SK-N-SH treated with all-trans-retinoic acid at 6 μM for 48 hours (cell line): Measurements from ENCODE around the gene SMO.

Source experiments
- ATAC-seq: fragments of 200-7000 bp; cut with Tn5 transposase; 3 replicates; pipeline ENCODE4 v1.9.1; 2020; ENCODE audit warnings: mild to moderate bottlenecking, moderate library complexity
- ARNTL ChIP-seq: fragments of 450-650 bp; formaldehyde crosslinking; IDR thresholded peaks from 2 replicates; pipeline ENCODE4 v1.5.0; 2020; ENCODE audit warnings: low read depth, mild to moderate bottlenecking, moderate library complexity, borderline replicate concordance
- BACH2 ChIP-seq: fragments of 250-450 bp; sonication (Bioruptor Pico); IDR thresholded peaks from 2 replicates; pipeline ENCODE4 v1.9.0; 2021; ENCODE audit warnings: mild to moderate bottlenecking, borderline replicate concordance
- CSDC2 ChIP-seq: fragments of 250-450 bp; sonication (Bioruptor Pico); IDR thresholded peaks from 2 replicates; pipeline ENCODE4 v1.5.0; 2020; ENCODE audit warnings: mild to moderate bottlenecking, moderate library complexity
- ESRRG ChIP-seq: fragments of 250-450 bp; sonication (Bioruptor Pico); IDR thresholded peaks from 2 replicates; pipeline ENCODE4 v1.6.1; 2021; ENCODE audit warnings: mild to moderate bottlenecking
- GLIS3 ChIP-seq: fragments of 250-450 bp; sonication (Bioruptor Pico); IDR thresholded peaks from 2 replicates; pipeline ENCODE4 v1.5.0; 2020; ENCODE audit warnings: mild to moderate bottlenecking, moderate library complexity
- ISL1 ChIP-seq: fragments of 250-450 bp; sonication (Bioruptor Pico); IDR thresholded peaks from 2 replicates; pipeline ENCODE4 v2.1.2; 2022; ENCODE audit warnings: mild to moderate bottlenecking, moderate library complexity
- OSR1 ChIP-seq: fragments of 250-450 bp; sonication (Bioruptor Pico); IDR thresholded peaks from 2 replicates; pipeline ENCODE4 v1.8.0; 2022; ENCODE audit warnings: moderate library complexity, mild to moderate bottlenecking, inconsistent platforms
- PPARA ChIP-seq: fragments of 250-450 bp; sonication (Bioruptor Pico); IDR thresholded peaks from 2 replicates; pipeline ENCODE4 v1.5.0; 2020; ENCODE audit warnings: mild to moderate bottlenecking, borderline replicate concordance
- RARB ChIP-seq: fragments of 250-450 bp; sonication (Bioruptor Pico); IDR thresholded peaks from 2 replicates; pipeline ENCODE4 v1.8.0; 2021; ENCODE audit warnings: mild to moderate bottlenecking, moderate library complexity
- SNAI2 ChIP-seq: fragments of 250-450 bp; sonication (Bioruptor Pico); IDR thresholded peaks from 2 replicates; pipeline ENCODE4 v1.5.0; 2020; ENCODE audit warnings: mild to moderate bottlenecking, moderate library complexity
- TCF4 ChIP-seq: fragments of 250-450 bp; sonication (Bioruptor Pico); IDR thresholded peaks from 2 replicates; pipeline ENCODE4 v1.8.0; 2021; ENCODE audit warnings: mild to moderate bottlenecking, moderate library complexity, borderline replicate concordance
- TOX ChIP-seq: fragments of 250-450 bp; sonication (Bioruptor Pico); IDR thresholded peaks from 2 replicates; pipeline ENCODE4 v1.8.0; 2021; ENCODE audit warnings: mild to moderate bottlenecking, moderate library complexity, borderline replicate concordance
- ZFP3 ChIP-seq: fragments of 250-450 bp; sonication (Bioruptor Pico); IDR thresholded peaks from 2 replicates; pipeline ENCODE4 v1.5.0; 2020; ENCODE audit warnings: mild to moderate bottlenecking, moderate library complexity
- ZNF565 ChIP-seq: fragments of 450-650 bp; formaldehyde crosslinking; conservative IDR thresholded peaks from 2 replicates; pipeline ENCODE4 v1.5.0; 2020; ENCODE audit warnings: low read depth, mild to moderate bottlenecking, moderate library complexity
- ZNF70 ChIP-seq: fragments of 450-650 bp; formaldehyde crosslinking; IDR thresholded peaks from 2 replicates; pipeline ENCODE4 v1.5.0; 2020; ENCODE audit warnings: mild to moderate bottlenecking, moderate library complexity
- ZNF8 ChIP-seq: fragments of 450-650 bp; formaldehyde crosslinking; IDR thresholded peaks from 2 replicates; pipeline ENCODE4 v1.5.0; 2020; ENCODE audit warnings: mild to moderate bottlenecking, moderate library complexity
- TF ChIP-seq, protein P1 (sequence below): fragments of 250-450 bp; sonication (Bioruptor Pico); IDR thresholded peaks from 2 replicates; pipeline ENCODE4 v1.5.0; 2020; ENCODE audit warnings: mild to moderate bottlenecking, moderate library complexity
- TF ChIP-seq, protein P2 (sequence below): fragments of 250-450 bp; sonication (Bioruptor Pico); IDR thresholded peaks from 2 replicates; pipeline ENCODE4 v1.5.1; 2021; ENCODE audit warnings: mild to moderate bottlenecking, moderate library complexity
- TF ChIP-seq, protein P3 (sequence below): fragments of 250-450 bp; sonication (Bioruptor Pico); IDR thresholded peaks from 2 replicates; pipeline ENCODE4 v1.5.1; 2020; ENCODE audit warnings: low read depth, mild to moderate bottlenecking, moderate library complexity
- TF ChIP-seq, protein P4 (sequence below): fragments of 250-450 bp; sonication (Bioruptor Pico); IDR thresholded peaks from 2 replicates; pipeline ENCODE4 v1.8.0; 2020; ENCODE audit warnings: mild to moderate bottlenecking, moderate library complexity, borderline replicate concordance
- TF ChIP-seq, protein P5 (sequence below): fragments of 250-450 bp; sonication (Bioruptor Pico); IDR thresholded peaks from 2 replicates; pipeline ENCODE4 v1.8.0; 2021; ENCODE audit warnings: low read depth, mild to moderate bottlenecking, moderate library complexity, borderline replicate concordance

Gene SMO

DNA sequence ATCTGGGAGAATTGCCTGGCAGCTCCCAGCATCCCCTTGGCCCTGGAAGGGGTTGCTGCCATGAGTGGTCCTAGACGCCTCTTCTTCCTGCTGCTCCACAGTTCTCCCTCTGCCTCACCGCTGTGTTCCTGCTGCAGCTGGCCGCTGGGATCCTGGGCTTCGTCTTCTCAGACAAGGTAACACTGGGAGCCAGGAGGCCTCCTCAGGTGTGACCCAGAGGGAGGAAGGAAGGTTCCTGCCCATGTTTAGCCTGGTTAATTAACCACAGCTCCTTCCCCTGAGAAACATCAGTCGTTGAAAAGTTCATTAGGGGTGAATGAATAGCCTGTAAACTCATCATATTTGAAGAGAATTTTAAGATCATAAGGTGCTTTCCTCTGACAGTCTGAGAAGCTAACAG, 25.7 kb upstream of the SMO start:
- TF ChIP-seq, protein P1, sequence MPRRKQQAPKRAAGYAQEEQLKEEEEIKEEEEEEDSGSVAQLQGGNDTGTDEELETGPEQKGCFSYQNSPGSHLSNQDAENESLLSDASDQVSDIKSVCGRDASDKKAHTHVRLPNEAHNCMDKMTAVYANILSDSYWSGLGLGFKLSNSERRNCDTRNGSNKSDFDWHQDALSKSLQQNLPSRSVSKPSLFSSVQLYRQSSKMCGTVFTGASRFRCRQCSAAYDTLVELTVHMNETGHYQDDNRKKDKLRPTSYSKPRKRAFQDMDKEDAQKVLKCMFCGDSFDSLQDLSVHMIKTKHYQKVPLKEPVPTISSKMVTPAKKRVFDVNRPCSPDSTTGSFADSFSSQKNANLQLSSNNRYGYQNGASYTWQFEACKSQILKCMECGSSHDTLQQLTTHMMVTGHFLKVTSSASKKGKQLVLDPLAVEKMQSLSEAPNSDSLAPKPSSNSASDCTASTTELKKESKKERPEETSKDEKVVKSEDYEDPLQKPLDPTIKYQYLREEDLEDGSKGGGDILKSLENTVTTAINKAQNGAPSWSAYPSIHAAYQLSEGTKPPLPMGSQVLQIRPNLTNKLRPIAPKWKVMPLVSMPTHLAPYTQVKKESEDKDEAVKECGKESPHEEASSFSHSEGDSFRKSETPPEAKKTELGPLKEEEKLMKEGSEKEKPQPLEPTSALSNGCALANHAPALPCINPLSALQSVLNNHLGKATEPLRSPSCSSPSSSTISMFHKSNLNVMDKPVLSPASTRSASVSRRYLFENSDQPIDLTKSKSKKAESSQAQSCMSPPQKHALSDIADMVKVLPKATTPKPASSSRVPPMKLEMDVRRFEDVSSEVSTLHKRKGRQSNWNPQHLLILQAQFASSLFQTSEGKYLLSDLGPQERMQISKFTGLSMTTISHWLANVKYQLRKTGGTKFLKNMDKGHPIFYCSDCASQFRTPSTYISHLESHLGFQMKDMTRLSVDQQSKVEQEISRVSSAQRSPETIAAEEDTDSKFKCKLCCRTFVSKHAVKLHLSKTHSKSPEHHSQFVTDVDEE (CRISPR knock-in tag), result no peak
- TF ChIP-seq PPARA (CRISPR knock-in tag) (no peak), CSDC2 (CRISPR knock-in tag) (no peak), TOX (CRISPR knock-in tag) (no peak), ZNF565 (no peak), BACH2 (CRISPR knock-in tag) (no peak), ZNF8 (CRISPR knock-in tag) (no peak), GLIS3 (CRISPR knock-in tag) (no peak), ISL1 (CRISPR knock-in tag) (no peak), ARNTL (CRISPR knock-in tag) (no peak), TCF4 (no peak), ZFP3 (CRISPR knock-in tag) (no peak), OSR1 (CRISPR knock-in tag) (no peak), ZNF70 (CRISPR knock-in tag) (no peak)
- TF ChIP-seq, protein P2, sequence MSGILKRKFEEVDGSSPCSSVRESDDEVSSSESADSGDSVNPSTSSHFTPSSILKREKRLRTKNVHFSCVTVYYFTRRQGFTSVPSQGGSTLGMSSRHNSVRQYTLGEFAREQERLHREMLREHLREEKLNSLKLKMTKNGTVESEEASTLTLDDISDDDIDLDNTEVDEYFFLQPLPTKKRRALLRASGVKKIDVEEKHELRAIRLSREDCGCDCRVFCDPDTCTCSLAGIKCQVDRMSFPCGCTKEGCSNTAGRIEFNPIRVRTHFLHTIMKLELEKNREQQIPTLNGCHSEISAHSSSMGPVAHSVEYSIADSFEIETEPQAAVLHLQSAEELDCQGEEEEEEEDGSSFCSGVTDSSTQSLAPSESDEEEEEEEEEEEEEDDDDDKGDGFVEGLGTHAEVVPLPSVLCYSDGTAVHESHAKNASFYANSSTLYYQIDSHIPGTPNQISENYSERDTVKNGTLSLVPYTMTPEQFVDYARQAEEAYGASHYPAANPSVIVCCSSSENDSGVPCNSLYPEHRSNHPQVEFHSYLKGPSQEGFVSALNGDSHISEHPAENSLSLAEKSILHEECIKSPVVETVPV (CRISPR knock-in tag), result no peak
- TF ChIP-seq, protein P3, sequence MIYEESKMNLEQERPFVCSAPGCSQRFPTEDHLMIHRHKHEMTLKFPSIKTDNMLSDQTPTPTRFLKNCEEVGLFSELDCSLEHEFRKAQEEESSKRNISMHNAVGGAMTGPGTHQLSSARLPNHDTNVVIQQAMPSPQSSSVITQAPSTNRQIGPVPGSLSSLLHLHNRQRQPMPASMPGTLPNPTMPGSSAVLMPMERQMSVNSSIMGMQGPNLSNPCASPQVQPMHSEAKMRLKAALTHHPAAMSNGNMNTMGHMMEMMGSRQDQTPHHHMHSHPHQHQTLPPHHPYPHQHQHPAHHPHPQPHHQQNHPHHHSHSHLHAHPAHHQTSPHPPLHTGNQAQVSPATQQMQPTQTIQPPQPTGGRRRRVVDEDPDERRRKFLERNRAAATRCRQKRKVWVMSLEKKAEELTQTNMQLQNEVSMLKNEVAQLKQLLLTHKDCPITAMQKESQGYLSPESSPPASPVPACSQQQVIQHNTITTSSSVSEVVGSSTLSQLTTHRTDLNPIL, result no peak
- TF ChIP-seq, protein P4, sequence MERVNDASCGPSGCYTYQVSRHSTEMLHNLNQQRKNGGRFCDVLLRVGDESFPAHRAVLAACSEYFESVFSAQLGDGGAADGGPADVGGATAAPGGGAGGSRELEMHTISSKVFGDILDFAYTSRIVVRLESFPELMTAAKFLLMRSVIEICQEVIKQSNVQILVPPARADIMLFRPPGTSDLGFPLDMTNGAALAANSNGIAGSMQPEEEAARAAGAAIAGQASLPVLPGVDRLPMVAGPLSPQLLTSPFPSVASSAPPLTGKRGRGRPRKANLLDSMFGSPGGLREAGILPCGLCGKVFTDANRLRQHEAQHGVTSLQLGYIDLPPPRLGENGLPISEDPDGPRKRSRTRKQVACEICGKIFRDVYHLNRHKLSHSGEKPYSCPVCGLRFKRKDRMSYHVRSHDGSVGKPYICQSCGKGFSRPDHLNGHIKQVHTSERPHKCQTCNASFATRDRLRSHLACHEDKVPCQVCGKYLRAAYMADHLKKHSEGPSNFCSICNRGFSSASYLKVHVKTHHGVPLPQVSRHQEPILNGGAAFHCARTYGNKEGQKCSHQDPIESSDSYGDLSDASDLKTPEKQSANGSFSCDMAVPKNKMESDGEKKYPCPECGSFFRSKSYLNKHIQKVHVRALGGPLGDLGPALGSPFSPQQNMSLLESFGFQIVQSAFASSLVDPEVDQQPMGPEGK (CRISPR knock-in tag), result no peak
- TF ChIP-seq, protein P5, sequence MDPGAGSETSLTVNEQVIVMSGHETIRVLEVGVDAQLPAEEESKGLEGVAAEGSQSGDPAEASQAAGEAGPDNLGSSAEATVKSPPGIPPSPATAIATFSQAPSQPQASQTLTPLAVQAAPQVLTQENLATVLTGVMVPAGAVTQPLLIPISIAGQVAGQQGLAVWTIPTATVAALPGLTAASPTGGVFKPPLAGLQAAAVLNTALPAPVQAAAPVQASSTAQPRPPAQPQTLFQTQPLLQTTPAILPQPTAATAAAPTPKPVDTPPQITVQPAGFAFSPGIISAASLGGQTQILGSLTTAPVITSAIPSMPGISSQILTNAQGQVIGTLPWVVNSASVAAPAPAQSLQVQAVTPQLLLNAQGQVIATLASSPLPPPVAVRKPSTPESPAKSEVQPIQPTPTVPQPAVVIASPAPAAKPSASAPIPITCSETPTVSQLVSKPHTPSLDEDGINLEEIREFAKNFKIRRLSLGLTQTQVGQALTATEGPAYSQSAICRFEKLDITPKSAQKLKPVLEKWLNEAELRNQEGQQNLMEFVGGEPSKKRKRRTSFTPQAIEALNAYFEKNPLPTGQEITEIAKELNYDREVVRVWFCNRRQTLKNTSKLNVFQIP, result no peak
- no peak for ATAC-seq

DNA sequence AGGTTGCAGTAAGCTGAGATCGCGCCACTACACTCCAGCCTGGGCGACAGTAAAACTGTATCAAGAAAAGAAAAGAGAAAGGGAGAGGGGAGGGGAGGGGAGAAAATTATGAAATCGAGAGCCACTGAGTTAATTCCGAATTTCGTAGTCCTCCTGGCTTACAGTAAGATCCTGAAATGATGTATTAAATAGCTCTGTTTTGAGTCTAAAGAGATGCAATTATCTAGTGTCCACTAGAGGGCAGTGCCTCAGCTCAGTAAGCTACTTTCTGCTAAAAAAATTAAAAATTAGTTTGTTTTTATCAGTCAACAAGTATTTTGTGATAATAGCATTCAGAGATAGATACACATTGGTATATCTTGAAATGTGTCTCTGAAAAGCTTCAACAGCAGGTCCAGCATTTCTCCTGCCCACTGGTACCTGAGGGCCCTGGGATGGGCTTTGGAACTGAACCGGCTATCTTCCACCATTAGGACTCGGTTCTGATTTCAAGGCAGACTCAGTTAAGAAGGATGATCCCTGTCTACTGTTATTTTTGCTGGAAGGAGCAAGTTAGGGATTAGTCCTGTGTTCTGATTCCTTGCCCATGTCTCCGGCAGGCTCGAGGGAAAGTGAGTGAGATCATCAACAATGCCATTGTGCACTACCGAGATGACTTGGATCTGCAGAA, 24.4 kb upstream of the SMO start:
- TF ChIP-seq, protein P3, result no peak
- TF ChIP-seq ARNTL (CRISPR knock-in tag), result no peak
- TF ChIP-seq GLIS3 (CRISPR knock-in tag), result no peak
- TF ChIP-seq ZNF70 (CRISPR knock-in tag), result no peak
- TF ChIP-seq RARB (CRISPR knock-in tag), result no peak
- peak; percentile 79 for ATAC-seq

DNA sequence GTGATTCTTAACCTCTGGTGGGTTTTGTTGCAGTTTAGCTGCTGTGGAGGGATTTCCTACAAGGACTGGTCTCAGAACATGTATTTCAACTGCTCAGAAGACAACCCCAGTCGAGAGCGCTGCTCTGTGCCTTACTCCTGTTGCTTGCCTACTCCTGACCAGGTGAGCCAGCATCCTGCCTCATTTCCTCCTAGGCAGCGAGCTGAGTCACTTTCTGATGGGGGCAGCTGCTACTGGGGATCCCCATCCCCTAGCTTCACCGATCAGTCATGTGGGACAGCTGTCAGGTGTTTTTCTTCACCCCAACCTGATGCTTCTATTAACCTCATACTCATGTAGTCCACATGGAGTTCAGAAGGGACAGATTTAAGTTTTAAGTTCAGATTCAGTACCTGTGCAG, 21.7 kb upstream of the SMO start:
- ATAC-seq, result no peak
- TF ChIP-seq ZNF8 (CRISPR knock-in tag), result no peak
- TF ChIP-seq ZNF70 (CRISPR knock-in tag), result no peak
- TF ChIP-seq, protein P4 (CRISPR knock-in tag), result no peak
- TF ChIP-seq, protein P1 (CRISPR knock-in tag), result no peak
- no peak for TF ChIP-seq BACH2 (CRISPR knock-in tag)
- no peak for TF ChIP-seq SNAI2 (CRISPR knock-in tag)
- no peak for TF ChIP-seq ESRRG (CRISPR knock-in tag)
